Lung (tissue), 12 donors: ENCODE measurements around the gene PRDM16. TPM values are rescaled to one million over a fixed set of nuclear protein-coding genes. Genes with fewer than 3 reads are reported as not detected.

Source experiments
- ATAC-seq: fragments of 200-7000 bp; cut with Tn5 transposase; one replicate; pipeline ENCODE4 v1.9.1; 2020; ENCODE audit warnings: moderate number of reproducible peaks; ENCODE audit not compliant: insufficient read depth, low FRiP score
- DNase-seq, 3 donors: peaks; one replicate each; pipeline ENCODE4 v3.0.0-alpha.2; 2013 to 2017
- H3K27ac ChIP-seq, 2 donors: one replicate each; pipeline ENCODE4 v1.5.1; 2013; ENCODE audit warnings: mild to moderate bottlenecking in 2 of 2, moderate library complexity in 2 of 2, control low read depth in 1 of 2, inconsistent platforms in 1 of 2, low read depth in 1 of 2, low read length in 1 of 2
- H3K27me3 ChIP-seq, 3 donors: one replicate each; pipeline ENCODE4 v1.5.1; 2013; ENCODE audit warnings: low read length in 2 of 3; ENCODE audit not compliant: control insufficient read depth in 3 of 3, insufficient read depth in 3 of 3
- H3K36me3 ChIP-seq, 4 donors: one replicate each; pipeline ENCODE4 v1.5.1; 2013; ENCODE audit warnings: low read length in 4 of 4, mild to moderate bottlenecking in 1 of 4, moderate library complexity in 1 of 4; ENCODE audit not compliant: control insufficient read depth in 4 of 4, insufficient read depth in 4 of 4
- H3K4me1 ChIP-seq, 5 donors: one replicate each; pipeline ENCODE4 v1.5.1; 2013; ENCODE audit warnings: low read length in 5 of 5, mild to moderate bottlenecking in 2 of 5, moderate library complexity in 1 of 5; ENCODE audit not compliant: control insufficient read depth in 5 of 5, insufficient read depth in 5 of 5
- H3K4me3 ChIP-seq: one replicate; pipeline ENCODE4 v1.5.1; 2013; ENCODE audit warnings: mild to moderate bottlenecking, control low read depth, moderate library complexity
- H3K9ac ChIP-seq, 2 donors: one replicate each; pipeline ENCODE4 v1.5.1; 2013; ENCODE audit warnings: low read length in 2 of 2, control low read depth in 1 of 2; ENCODE audit not compliant: insufficient read depth in 1 of 2
- H3K9me3 ChIP-seq, 4 donors: one replicate each; pipeline ENCODE4 v1.5.1; 2013; ENCODE audit warnings: low read length in 3 of 4, mild to moderate bottlenecking in 1 of 4, moderate library complexity in 1 of 4; ENCODE audit not compliant: control insufficient read depth in 4 of 4, insufficient read depth in 3 of 4
- CTCF ChIP-seq: IDR thresholded peaks from 2 replicates; pipeline ENCODE4 v1.5.1; 2012; ENCODE audit warnings: mild to moderate bottlenecking; ENCODE audit errors: control extremely low read depth, extremely low read depth
- WGBS, 2 donors: extraction: QIAGEN DNeasy Blood & Tissue Kit; methylation state at CpG; one replicate each; pipeline ENCODE4 v1.1.7; 2013; 5-methylcytosine and 5-hydroxymethylcytosine counted together
- polyA plus RNA-seq, 2 donors: library from polyadenylated mRNA; stranded (reverse); fragments of 200-250 nt; gene quantifications; one replicate each; pipeline ENCODE4 v1.2.1, GENCODE V29; 2013
- total RNA-seq, 2 donors: library from RNA; depleted of rRNA in 1 of 2; stranded (reverse); fragments of >200 nt in 1 of 2; gene quantifications; one replicate each; pipeline ENCODE4 v1.2.1, GENCODE V29; 2014 to 2021
- donor health status: control.
- donor health status: control.
- donor health status: Bipolar disorder and iron deficiency.
- donor health status: healthy.
- donor health status: DM: yes; HTN: yes; CAD: no.

PRDM16 gene
- total and polyA plus RNA-seq, 4 donors = 2.4 to 36.5 (median 13.1) TPM

GRCh38 chr1:3071565-3072390 lies 2.8 kb downstream of the PRDM16 start:
- Histone ChIP-seq H3K27ac (peak overlapping the region; percentile 82 to 95), H3K9ac (no peak overlapping the region), H3K36me3 (no peaks in the 10 kb centered on the region), H3K27me3 (peaks cover 0 to 39% (median 35%) of the 10 kb centered on the region in 3 donors), H3K4me3 (no peak overlapping the region), H3K9me3 (peaks cover 0 to 2% (median 0%) of the 10 kb centered on the region in 4 donors), H3K4me1 (peaks cover 0 to 25% (median 7%) of the 10 kb centered on the region in 5 donors)
- no peak for ATAC-seq
- 51 to 62% methylated on average over 17 of the region's 17 CpGs for WGBS, 2 donors
- TF ChIP-seq CTCF = no peak
- DNase-seq = no peak

GRCh38 chr1:3072391-3073185 lies 3.6 kb downstream of the PRDM16 start:
- Histone ChIP-seq H3K36me3 (no peaks in the 10 kb centered on the region), H3K4me1 (peaks cover 0 to 31% (median 7%) of the 10 kb centered on the region in 5 donors), H3K9ac (no peak overlapping the region), H3K27ac (peak overlapping the region; percentile 82 to 95), H3K4me3 (no peak overlapping the region), H3K9me3 (peaks cover 0 to 2% (median 0%) of the 10 kb centered on the region in 4 donors), H3K27me3 (peaks cover 0 to 37% (median 31%) of the 10 kb centered on the region in 3 donors)
- WGBS, 2 donors = 26 to 42% methylated on average over 30 to 32 of the region's 32 CpGs
- TF ChIP-seq CTCF = no peak
- ATAC-seq (no peak), DNase-seq (peak in 2 of 3 donors; percentile 18 to 40)

GRCh38 chr1:3073186-3073488 lies 4.1 kb downstream of the PRDM16 start:
- WGBS, 2 donors = 5 to 7% methylated on average over 9 of the region's 9 CpGs
- no peak for ATAC-seq
- peak overlapping the region in 1 of 2 donors; percentile 28 for H3K9ac ChIP-seq
- peaks cover 0 to 38% (median 35%) of the 10 kb centered on the region in 3 donors for H3K27me3 ChIP-seq
- H3K9me3 ChIP-seq = peaks cover 0 to 2% (median 0%) of the 10 kb centered on the region in 4 donors
- H3K36me3 ChIP-seq = no peaks in the 10 kb centered on the region
- no peak for DNase-seq
- H3K4me1 ChIP-seq = peaks cover 0 to 35% (median 7%) of the 10 kb centered on the region in 5 donors
- no peak overlapping the region for H3K4me3 ChIP-seq
- peak overlapping the region; percentile 82 to 95 for H3K27ac ChIP-seq
- no peak for TF ChIP-seq CTCF
